Uterus (tissue), 4 donors: Measurements from ENCODE around the gene SPATA16. TPM values are rescaled to one million over a fixed set of nuclear protein-coding genes. Genes with fewer than 3 reads are reported as not detected.

Experiments
- DNase-seq, 2 donors: peaks; one replicate each; pipeline ENCODE4 v3.0.0-alpha.2; 2019 to 2020
- H3K27ac ChIP-seq, 2 donors: fragments of 200-600 bp; sonication (generic); 1 replicate in 1 of 2; 2 replicates in 1 of 2; pipeline ENCODE4 v1.5.1; 2016 to 2018
- H3K27me3 ChIP-seq, 2 donors: fragments of 200-600 bp; sonication (generic); one replicate each; pipeline ENCODE4 v1.5.1; 2018 to 2019; ENCODE audit warnings: control low read depth in 1 of 2
- H3K36me3 ChIP-seq, 2 donors: fragments of 200-600 bp; sonication (generic); one replicate each; pipeline ENCODE4 v1.5.1; 2019; ENCODE audit warnings: control low read depth in 1 of 2
- H3K4me1 ChIP-seq, 2 donors: fragments of 200-600 bp; sonication (generic); one replicate each; pipeline ENCODE4 v1.5.1; 2018 to 2019; ENCODE audit warnings: control low read depth in 1 of 2
- H3K4me3 ChIP-seq, 2 donors: fragments of 200-600 bp; sonication (generic); 1 replicate in 1 of 2; 2 replicates in 1 of 2; pipeline ENCODE4 v1.5.1; 2018 to 2019; ENCODE audit warnings: mild to moderate bottlenecking in 1 of 2
- H3K9me3 ChIP-seq, 2 donors: fragments of 200-600 bp; sonication (generic); one replicate each; pipeline ENCODE4 v1.5.1; 2019; ENCODE audit warnings: control low read depth in 1 of 2
- POLR2A ChIP-seq, 2 donors: fragments of 450-650 bp; IDR thresholded peaks; one replicate each; pipeline ENCODE4 v1.6.1; 2016; ENCODE audit warnings: antibody characterized with exemption in 2 of 2, mild to moderate bottlenecking in 1 of 2, moderate library complexity in 1 of 2
- intact Hi-C: fragments of 100-400 bp; cut with DNase I; formaldehyde crosslinking; loops from one replicate; pipeline ENCODE4 v1.15.1; 2023; ENCODE audit warnings: low total_unique reads
- total RNA-seq, 4 donors: library from RNA; depleted of rRNA in 3 of 4; stranded (reverse); fragments of >200 nt in 3 of 4; gene quantifications; one replicate each; pipeline versions ENCODE4 v1.1.0 to v1.2.4, GENCODE V29; 2014 to 2023
- TF ChIP-seq, protein P1 (sequence below), 4 experiments: fragments of 200-600 bp in 2 of 4; fragments of 450-650 bp in 2 of 4; sonication (generic) in 2 of 4; IDR thresholded peaks; one replicate each; pipeline ENCODE4 v1.5.1; 2016 to 2019; ENCODE audit warnings: antibody characterized with exemption in 4 of 4, mild to moderate bottlenecking in 2 of 4, moderate library complexity in 1 of 4
- donor health status: DM: yes; HTN: yes; CAD: no.

The SPATA16 gene
- total RNA-seq, 4 donors from 2014 or later = not detected

DNA sequence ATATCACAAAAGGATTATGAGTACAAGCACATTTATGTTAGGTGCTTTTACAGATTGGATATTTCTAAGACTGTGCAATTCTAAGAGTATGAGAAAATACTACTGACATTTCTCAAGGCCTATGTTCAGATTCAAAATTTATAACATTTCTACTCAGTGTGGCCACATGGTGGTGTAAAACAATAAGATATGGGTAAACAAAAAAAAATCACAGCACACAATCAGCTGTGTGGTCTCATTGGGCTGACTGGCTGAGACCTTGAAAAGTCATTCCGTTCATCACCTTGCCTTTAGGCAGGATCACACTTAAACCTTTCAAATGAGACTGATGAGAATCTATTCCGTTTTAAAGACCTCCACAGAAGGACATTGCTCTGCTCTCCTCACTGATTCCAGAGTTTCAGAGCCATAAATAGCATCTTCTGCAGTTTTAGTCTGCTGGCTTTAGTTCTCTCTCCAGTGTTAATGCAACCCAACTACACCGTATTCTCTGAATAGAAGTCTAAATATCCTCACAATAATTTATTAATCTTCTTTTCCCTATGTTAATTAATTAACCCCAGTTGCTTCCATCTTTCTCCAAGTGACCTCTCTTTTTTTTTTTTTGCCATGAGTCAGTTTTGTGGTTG is 158.2 kb downstream of the SPATA16 start:
- H3K4me3 ChIP-seq = no peak overlapping the region
- no peak overlapping the region for H3K27ac ChIP-seq
- no peak for TF ChIP-seq POLR2A (IDR thresholded peaks at IDR 0.05)
- TF ChIP-seq, protein P1, sequence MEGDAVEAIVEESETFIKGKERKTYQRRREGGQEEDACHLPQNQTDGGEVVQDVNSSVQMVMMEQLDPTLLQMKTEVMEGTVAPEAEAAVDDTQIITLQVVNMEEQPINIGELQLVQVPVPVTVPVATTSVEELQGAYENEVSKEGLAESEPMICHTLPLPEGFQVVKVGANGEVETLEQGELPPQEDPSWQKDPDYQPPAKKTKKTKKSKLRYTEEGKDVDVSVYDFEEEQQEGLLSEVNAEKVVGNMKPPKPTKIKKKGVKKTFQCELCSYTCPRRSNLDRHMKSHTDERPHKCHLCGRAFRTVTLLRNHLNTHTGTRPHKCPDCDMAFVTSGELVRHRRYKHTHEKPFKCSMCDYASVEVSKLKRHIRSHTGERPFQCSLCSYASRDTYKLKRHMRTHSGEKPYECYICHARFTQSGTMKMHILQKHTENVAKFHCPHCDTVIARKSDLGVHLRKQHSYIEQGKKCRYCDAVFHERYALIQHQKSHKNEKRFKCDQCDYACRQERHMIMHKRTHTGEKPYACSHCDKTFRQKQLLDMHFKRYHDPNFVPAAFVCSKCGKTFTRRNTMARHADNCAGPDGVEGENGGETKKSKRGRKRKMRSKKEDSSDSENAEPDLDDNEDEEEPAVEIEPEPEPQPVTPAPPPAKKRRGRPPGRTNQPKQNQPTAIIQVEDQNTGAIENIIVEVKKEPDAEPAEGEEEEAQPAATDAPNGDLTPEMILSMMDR (IDR thresholded peaks at IDR 0.05) = no peak
- H3K36me3 ChIP-seq = no peaks in the 10 kb centered on the region
- intact Hi-C loops = no loop called here
- no peaks in the 10 kb centered on the region for H3K27me3 ChIP-seq
- H3K4me1 ChIP-seq = no peaks in the 10 kb centered on the region
- H3K9me3 ChIP-seq = no peaks in the 10 kb centered on the region
- no peak for DNase-seq

DNA sequence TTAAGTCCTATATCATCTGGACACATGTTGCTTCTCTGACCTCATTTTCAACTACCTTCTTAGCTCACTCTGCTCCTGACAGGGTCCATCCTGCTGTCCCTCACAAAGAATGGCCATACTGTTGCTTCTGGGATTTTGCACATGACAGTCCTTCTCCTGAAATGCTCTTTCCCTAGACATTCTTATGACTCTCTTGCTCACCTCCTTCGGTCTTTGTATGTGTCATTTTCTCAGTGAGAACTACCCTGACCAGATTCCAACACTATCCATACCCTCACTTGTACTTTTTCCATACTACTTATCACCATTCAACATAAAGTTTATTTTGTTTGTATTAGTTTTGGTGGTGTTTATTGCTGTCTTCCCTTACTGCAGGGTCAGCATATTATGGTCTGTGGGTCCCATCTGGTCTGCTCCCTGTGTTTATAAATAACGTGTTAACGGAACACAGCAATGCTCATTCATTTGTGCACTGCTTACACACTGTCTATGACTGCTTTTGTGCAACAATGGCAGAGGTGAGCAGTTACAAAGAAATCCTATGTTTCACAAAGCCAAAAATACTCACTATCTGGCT is 159.5 kb downstream of the SPATA16 start:
- H3K9me3 ChIP-seq = no peaks in the 10 kb centered on the region
- no peaks in the 10 kb centered on the region for H3K4me1 ChIP-seq
- H3K27ac ChIP-seq = no peak overlapping the region
- intact Hi-C loops = no loop called here
- DNase-seq = no peak
- no peak for TF ChIP-seq POLR2A (IDR thresholded peaks at IDR 0.05)
- TF ChIP-seq, protein P1 (IDR thresholded peaks at IDR 0.05) = no peak
- H3K36me3 ChIP-seq = no peaks in the 10 kb centered on the region
- no peaks in the 10 kb centered on the region for H3K27me3 ChIP-seq
- no peak overlapping the region for H3K4me3 ChIP-seq

DNA sequence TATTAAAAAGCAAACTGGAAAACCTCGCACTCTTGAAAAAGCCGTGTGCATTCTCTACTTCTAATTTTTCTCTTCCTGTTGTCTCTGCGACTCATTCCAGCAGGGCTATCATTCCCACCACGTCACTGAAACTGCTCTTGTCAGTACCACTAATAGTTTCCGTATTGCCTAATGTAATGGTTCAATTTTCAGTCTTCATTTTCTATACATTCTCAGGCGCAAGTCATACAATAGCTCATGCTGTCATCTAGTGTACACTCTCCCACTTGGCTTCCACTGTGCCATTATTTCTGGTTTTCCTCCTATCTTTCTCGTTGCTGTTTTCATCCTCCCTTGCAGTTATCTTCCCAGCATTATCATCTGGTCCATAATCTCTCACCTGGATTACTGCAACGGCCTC is 160.2 kb downstream of the SPATA16 start:
- H3K27me3 ChIP-seq = no peaks in the 10 kb centered on the region
- no peaks in the 10 kb centered on the region for H3K4me1 ChIP-seq
- intact Hi-C loops = no loop called here
- no peaks in the 10 kb centered on the region for H3K9me3 ChIP-seq
- H3K4me3 ChIP-seq = no peak overlapping the region
- H3K27ac ChIP-seq = no peak overlapping the region
- H3K36me3 ChIP-seq = no peaks in the 10 kb centered on the region
- DNase-seq = no peak
- TF ChIP-seq, protein P1 (IDR thresholded peaks at IDR 0.05) = no peak
- no peak for TF ChIP-seq POLR2A (IDR thresholded peaks at IDR 0.05)

DNA sequence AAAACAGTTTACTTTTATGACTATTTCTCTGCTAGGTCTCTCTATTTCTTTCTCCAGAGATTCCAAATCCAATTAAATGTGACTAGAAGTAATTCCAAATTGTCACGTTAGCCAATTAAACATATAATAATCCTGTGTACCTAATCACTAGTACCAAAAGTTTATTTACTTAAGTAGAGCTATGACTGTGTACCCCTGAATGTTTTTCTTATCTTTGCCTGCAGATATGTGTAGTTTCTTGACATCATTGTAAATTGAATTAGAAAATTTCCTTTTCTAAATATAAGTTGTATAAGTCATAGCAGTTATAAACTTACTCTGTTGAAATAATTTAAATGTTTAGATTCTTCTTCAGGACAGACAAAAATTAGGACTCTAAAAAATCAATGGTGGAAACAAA is 163.3 kb downstream of the SPATA16 start:
- Histone ChIP-seq H3K4me3 (no peak overlapping the region), H3K27me3 (no peaks in the 10 kb centered on the region), H3K4me1 (no peaks in the 10 kb centered on the region), H3K36me3 (no peaks in the 10 kb centered on the region), H3K27ac (no peak overlapping the region), H3K9me3 (no peaks in the 10 kb centered on the region)
- DNase-seq = no peak
- intact Hi-C loops = no loop called here
- TF ChIP-seq, protein P1 (IDR thresholded peaks at IDR 0.05) = no peak
- no peak for TF ChIP-seq POLR2A (IDR thresholded peaks at IDR 0.05)

DNA sequence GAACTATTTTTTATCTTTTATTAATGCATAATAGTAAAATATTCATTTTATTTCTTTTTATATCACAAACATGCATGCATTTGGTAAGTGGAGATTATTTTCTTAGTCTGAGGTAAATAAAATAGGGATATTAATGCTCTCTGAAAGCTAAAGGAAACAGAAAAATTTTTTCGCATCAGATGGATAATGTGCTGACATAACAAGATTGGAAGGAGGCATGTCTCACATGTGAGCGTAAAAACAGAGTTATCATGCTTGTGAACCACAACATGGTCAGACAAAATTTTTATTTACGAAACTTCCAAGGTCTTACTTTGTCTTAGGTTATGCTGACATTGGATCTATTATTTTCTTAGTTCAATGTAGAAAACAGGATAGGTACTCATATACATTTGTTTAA is 166.1 kb downstream of the SPATA16 start:
- no peak for TF ChIP-seq POLR2A (IDR thresholded peaks at IDR 0.05)
- TF ChIP-seq, protein P1 (IDR thresholded peaks at IDR 0.05) = no peak

More for the DNA sequence above, 166.1 kb downstream of the SPATA16 start:
- intact Hi-C loops = no loop called here
- Histone ChIP-seq H3K36me3 (no peaks in the 10 kb centered on the region), H3K4me1 (no peaks in the 10 kb centered on the region), H3K9me3 (no peaks in the 10 kb centered on the region), H3K27me3 (no peaks in the 10 kb centered on the region), H3K4me3 (no peak overlapping the region), H3K27ac (no peak overlapping the region)
- no peak for DNase-seq
